MM.1S (cell line): Measurements from ENCODE around the gene NINJ2.

ENCODE experiments used
- DNase-seq: peaks from one replicate; pipeline ENCODE4 v3.0.0-alpha.2; 2015
- H2AFZ ChIP-seq: fragments of 300-600 bp; sonication (generic); 2 replicates; pipeline ENCODE4 v1.6.0; 2016; ENCODE audit warnings: antibody characterized with exemption, low read length
- H3F3A ChIP-seq: fragments of 300-600 bp; sonication (generic); 2 replicates; pipeline ENCODE4 v1.6.1; 2016; ENCODE audit warnings: mild to moderate bottlenecking, antibody characterized with exemption, low read length, moderate library complexity, mixed read lengths; ENCODE audit not compliant: insufficient read depth
- H3K27ac ChIP-seq: fragments of 300-600 bp; sonication (generic); 2 replicates; pipeline ENCODE4 v1.5.1; 2016; ENCODE audit warnings: mild to moderate bottlenecking, low read length
- H3K27me3 ChIP-seq: fragments of 300-600 bp; sonication (generic); replicated peaks from 2 replicates; pipeline ENCODE4 v1.6.0; 2016; ENCODE audit warnings: low read length; ENCODE audit not compliant: insufficient read depth
- H3K36me3 ChIP-seq: fragments of 300-600 bp; sonication (generic); replicated peaks from 2 replicates; pipeline ENCODE4 v1.6.1; 2016; ENCODE audit warnings: mild to moderate bottlenecking, low read length, mixed read lengths; ENCODE audit not compliant: insufficient read depth
- H3K4me1 ChIP-seq: fragments of 300-600 bp; sonication (generic); 2 replicates; pipeline ENCODE4 v1.6.1; 2016; ENCODE audit warnings: low read length, mixed read lengths
- H3K4me2 ChIP-seq: fragments of 300-600 bp; sonication (generic); 2 replicates; pipeline ENCODE4 v1.6.0; 2016; ENCODE audit warnings: low read depth, low read length
- H3K4me3 ChIP-seq: fragments of 300-600 bp; sonication (generic); 2 replicates; pipeline ENCODE4 v1.5.1; 2016; ENCODE audit warnings: low read length, mixed read lengths
- H3K79me2 ChIP-seq: fragments of 300-600 bp; sonication (generic); 2 replicates; pipeline ENCODE4 v1.6.1; 2016; ENCODE audit warnings: mixed run types, low read length, mixed read lengths
- H3K9ac ChIP-seq: fragments of 300-600 bp; sonication (generic); 2 replicates; pipeline ENCODE4 v1.6.1; 2016; ENCODE audit warnings: low read length, mixed read lengths
- H3K9me2 ChIP-seq: fragments of 300-600 bp; sonication (generic); replicated peaks from 2 replicates; pipeline ENCODE4 v1.6.1; 2016; ENCODE audit warnings: mild to moderate bottlenecking, low read length, mixed read lengths; ENCODE audit not compliant: insufficient read depth
- H3K9me3 ChIP-seq: fragments of 300-600 bp; sonication (generic); replicated peaks from 2 replicates; pipeline ENCODE4 v1.6.1; 2016; ENCODE audit warnings: mild to moderate bottlenecking, low read length, mixed read lengths; ENCODE audit not compliant: insufficient read depth
- H4K20me1 ChIP-seq: fragments of 300-600 bp; sonication (generic); 2 replicates; pipeline ENCODE4 v1.6.1; 2016; ENCODE audit warnings: mild to moderate bottlenecking, low read length, moderate library complexity, mixed read lengths; ENCODE audit not compliant: insufficient read depth
- CTCF ChIP-seq: fragments of 300-600 bp; sonication (generic); IDR thresholded peaks from 2 replicates; pipeline ENCODE4 v1.5.1; 2016; ENCODE audit warnings: antibody characterized with exemption, low read length, mixed read lengths
- EZH2 ChIP-seq: fragments of 300-600 bp; sonication (generic); optimal IDR thresholded peaks from 2 replicates; pipeline ENCODE3; 2017; ENCODE audit warnings: low read depth, mild to moderate bottlenecking, antibody characterized with exemption, low read length, mixed read lengths
- EZH2phosphoT487 ChIP-seq: fragments of 300-600 bp; sonication (generic); IDR thresholded peaks from 2 replicates; pipeline ENCODE4 v1.6.1; 2018; ENCODE audit warnings: antibody characterized with exemption, low read length

Gene NINJ2

GRCh38 chr12:666066-666465, 2.8 kb upstream of the NINJ2 start:
- no peak overlapping the region for H3K9ac ChIP-seq
- DNase-seq = no peak
- H2AFZ ChIP-seq = no peak overlapping the region
- H3K27me3 ChIP-seq = no peaks in the 10 kb centered on the region
- H3K4me1 ChIP-seq = peaks cover 10% of the 10 kb centered on the region
- TF ChIP-seq EZH2phosphoT487 (no peak), CTCF (no peak), EZH2 (no peak)
- no peaks in the 10 kb centered on the region for H3K9me3 ChIP-seq
- H3K36me3 ChIP-seq = no peaks in the 10 kb centered on the region
- no peaks in the 10 kb centered on the region for H3F3A ChIP-seq
- H3K27ac ChIP-seq = no peak overlapping the region
- no peak overlapping the region for H3K4me3 ChIP-seq
- H4K20me1 ChIP-seq = no peaks in the 10 kb centered on the region
- no peak overlapping the region for H3K4me2 ChIP-seq
- no peaks in the 10 kb centered on the region for H3K9me2 ChIP-seq
- H3K79me2 ChIP-seq = no peaks in the 10 kb centered on the region

GRCh38 chr12:664779-665092, 1.5 kb upstream of the NINJ2 start:
- Histone ChIP-seq H3K36me3 (no peaks in the 10 kb centered on the region), H2AFZ (no peak overlapping the region), H3K4me1 (peaks cover 10% of the 10 kb centered on the region), H3K27ac (no peak overlapping the region), H3F3A (no peaks in the 10 kb centered on the region), H3K4me3 (no peak overlapping the region), H3K9ac (no peak overlapping the region), H3K79me2 (no peaks in the 10 kb centered on the region), H3K9me2 (no peaks in the 10 kb centered on the region), H4K20me1 (no peaks in the 10 kb centered on the region), H3K27me3 (no peaks in the 10 kb centered on the region), H3K4me2 (no peak overlapping the region), H3K9me3 (no peaks in the 10 kb centered on the region)
- no peak for TF ChIP-seq EZH2phosphoT487
- TF ChIP-seq EZH2 = no peak
- TF ChIP-seq CTCF = no peak
- no peak for DNase-seq

- DNase-seq = no peak
- Histone ChIP-seq H3K36me3 (no peaks in the 10 kb centered on the region), H3K4me1 (peaks cover 10% of the 10 kb centered on the region), H3K9me2 (no peaks in the 10 kb centered on the region), H3K27me3 (no peaks in the 10 kb centered on the region), H3K9me3 (no peaks in the 10 kb centered on the region), H3F3A (no peaks in the 10 kb centered on the region), H3K4me3 (no peak overlapping the region), H3K27ac (no peak overlapping the region), H4K20me1 (no peaks in the 10 kb centered on the region), H3K79me2 (no peaks in the 10 kb centered on the region), H3K4me2 (no peak overlapping the region), H2AFZ (no peak overlapping the region), H3K9ac (no peak overlapping the region)
- TF ChIP-seq EZH2phosphoT487 = no peak
- no peak for TF ChIP-seq EZH2
- no peak for TF ChIP-seq CTCF
Measured at GRCh38 chr12:664075-664778, 982 bp upstream of the NINJ2 start.
